HG03442 (cell line): ENCODE measurements around the gene RSPO1.
A peak's percentile ranks its signal among the peaks of the same experiment; 100 is the strongest.
"Not testable (repeated sequence)": the region's sequence is repeated elsewhere in the genome, so short reads cannot be mapped to it uniquely, and the experiment has no call there.

Experiments used
- ATAC-seq: cut with Tn5 transposase; IDR thresholded peaks from one replicate; pipeline ENCODE4 v1.9.1; 2021; ENCODE audit warnings: mild to moderate bottlenecking, moderate library complexity; ENCODE audit not compliant: unreplicated experiment

The RSPO1 gene

DNA sequence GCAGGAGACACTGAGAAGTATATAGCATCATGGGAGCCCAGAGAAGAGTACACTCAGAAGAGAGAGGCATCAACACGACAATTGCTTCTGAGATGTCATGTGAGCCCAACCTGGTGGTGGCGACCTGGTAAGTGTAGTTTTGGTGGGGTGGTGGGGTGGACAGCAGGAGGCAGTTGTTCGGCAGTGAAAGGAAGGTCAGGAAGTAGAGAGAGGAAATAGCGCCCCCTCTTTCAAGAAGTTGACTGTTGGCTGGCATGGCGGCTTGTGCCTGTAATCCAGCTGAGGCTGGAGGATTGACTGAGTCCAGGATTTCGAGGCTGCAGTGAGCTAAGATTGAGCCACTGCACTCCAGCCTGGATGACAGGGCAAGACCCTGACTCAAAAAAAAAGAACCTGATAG lies 12.6 kb downstream of the RSPO1 start:
- ATAC-seq: no peak

- no peak for ATAC-seq
These were observed 13.3 kb downstream of the RSPO1 start for GRCh38 chr1:37621326-37621870.

GRCh38 chr1:37620707-37621106 lies 14.0 kb downstream of the RSPO1 start:
- no peak for ATAC-seq

DNA sequence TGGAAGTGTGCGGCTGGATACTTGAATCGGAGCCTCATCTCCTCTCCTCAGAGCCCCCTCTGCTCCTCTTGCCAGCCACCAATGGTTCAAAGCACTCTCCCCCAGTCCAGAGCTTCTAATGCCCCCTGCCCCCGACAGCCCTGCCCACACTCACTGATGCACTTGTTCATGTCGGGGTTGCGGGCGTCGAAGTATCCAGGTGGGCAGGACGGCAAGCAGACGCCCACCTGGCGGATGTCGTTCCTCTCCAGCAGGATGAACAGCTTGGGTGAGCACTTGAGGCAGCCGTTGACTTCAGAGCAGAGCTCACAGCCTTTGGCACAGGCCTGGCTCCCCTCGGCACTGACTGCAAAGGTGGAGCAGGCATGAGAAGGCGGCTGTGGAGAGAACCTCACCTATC lies 18.4 kb downstream of the RSPO1 start:
- no peak for ATAC-seq

- no peak for ATAC-seq
These were observed 20.6 kb downstream of the RSPO1 start for GRCh38 chr1:37614105-37614504.

DNA sequence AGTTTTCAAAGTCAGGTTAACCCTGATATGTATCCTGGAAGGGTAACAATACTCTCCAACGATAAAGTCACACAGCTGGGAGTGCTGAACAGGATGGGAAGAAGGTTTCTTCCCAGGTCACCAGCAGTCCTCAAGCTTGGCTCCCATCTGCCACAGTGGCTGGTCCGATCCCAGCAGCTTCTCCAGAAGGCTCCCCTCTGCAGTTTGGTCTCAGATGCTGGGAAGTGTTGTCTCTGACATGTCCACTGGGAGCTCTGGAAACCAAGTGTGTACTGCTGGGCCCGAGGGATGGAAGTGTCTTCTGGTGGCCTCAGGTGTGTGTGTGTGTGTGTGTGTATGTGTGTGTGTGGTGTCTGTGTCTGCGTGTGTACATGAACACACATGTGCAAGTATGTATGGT lies 22.5 kb downstream of the RSPO1 start:
- ATAC-seq: no peak

DNA sequence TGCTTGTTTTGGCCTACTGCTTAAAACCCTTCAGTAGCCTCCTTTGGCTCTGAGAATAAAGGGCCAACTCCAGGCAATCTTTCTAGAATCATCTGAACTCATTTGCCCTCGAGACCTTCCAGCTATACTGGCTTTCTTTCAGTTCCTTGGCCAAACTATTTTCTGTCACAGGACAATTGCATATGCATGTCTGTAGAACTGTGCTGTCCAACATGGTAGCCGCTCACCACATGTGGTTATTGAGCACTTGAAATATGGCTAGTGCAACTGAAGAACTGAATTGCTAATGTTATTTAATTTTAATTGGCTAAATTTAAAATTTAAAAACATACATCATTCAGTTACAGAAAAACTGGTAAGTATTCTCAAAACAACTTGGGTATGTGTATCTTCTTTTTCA lies 24.7 kb downstream of the RSPO1 start:
- no peak for ATAC-seq

GRCh38 chr1:37609002-37609401 lies 25.7 kb downstream of the RSPO1 start:
- ATAC-seq: no peak

DNA sequence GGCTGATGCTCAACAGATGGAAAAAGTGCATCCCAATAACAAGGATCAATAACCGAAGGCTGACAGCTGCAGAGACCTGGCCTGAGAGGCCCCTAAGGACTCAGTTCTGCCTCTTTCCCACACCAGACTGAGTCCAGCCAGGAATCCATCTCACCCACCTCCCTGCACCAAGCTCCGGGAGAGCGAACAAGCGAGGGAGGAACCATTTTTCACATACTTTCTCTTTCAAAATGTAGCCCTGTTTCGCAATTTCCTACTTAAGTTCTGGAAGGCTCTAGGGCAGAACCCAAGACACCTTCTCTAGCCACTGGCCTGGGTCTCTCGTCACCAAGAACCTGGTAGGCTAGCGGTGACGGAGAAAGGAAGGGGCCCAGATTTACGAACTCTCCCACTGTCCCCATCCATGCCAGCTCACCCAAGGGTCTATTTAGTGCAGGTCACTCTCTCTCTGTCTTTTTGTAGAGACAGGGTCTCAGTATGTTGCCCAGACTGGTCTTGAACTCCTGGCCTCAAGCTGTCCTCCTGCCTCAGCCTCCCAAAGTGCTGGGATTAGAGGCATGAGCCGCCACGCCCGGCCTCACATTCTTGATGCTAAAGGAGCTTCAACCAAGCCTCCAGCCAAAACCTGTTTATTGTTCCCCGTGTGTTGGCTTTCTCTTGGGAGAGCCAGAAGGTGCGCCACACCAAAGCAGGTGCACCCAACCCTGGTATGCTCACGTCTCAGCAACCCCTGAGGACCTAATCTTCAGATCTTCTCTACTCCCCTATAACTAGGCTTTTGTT lies 28.0 kb downstream of the RSPO1 start:
- no peak for ATAC-seq

- ATAC-seq: no peak
These were observed 28.8 kb downstream of the RSPO1 start for GRCh38 chr1:37605806-37606474.

DNA sequence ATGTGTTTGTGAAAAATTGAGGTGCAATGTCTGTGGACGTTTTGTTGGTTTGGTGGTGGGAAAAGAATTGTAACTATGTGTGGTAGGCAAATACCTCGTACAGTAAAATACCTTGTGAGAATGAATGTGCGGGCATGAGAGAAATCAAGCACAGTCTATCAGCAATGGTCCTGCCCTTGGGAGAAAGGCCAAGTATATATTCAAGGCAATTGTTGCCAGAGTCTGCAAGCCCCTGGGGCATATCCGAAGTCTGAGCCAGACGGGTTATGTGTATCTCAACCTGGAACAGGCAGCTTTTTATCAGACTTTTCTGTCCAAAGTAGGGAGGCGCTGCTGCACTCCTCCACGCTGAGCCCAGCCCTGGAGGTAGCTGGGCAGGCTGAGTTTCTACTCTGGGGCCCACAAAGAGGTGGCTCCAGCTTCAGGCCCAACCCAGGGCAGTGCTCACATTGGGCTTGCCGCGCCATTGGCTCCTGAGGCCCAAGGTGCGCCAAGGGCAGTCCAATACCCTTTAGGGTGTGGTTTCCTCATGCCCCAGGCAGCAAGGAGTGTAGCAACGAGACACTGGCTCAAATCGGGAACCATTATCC lies 29.5 kb downstream of the RSPO1 start:
- ATAC-seq: no peak

- ATAC-seq: no peak
These were observed 31.7 kb downstream of the RSPO1 start for GRCh38 chr1:37602750-37603694.

DNA sequence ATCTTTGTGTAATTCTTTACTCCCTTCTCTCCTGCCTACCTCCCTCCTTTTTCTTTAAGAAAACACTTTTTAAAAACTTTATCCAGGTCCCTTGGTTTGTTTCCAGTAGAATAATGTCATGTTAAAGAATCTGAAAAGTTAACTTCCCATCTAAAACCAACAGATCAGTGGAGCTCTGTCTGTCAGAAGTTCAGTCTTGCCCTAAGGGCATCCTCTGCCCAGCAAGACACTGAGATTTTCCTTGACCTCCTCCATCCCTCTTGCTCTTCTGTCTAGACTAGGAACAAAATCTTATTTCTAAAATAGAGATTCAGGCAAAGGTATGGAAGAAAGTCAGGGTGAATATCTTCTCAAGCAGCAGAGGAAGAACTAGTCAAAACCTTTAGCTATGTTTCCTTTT lies 33.3 kb downstream of the RSPO1 start:
- no peak for ATAC-seq

GRCh38 chr1:37599940-37600339 lies 34.8 kb downstream of the RSPO1 start:
- ATAC-seq: no peak

DNA sequence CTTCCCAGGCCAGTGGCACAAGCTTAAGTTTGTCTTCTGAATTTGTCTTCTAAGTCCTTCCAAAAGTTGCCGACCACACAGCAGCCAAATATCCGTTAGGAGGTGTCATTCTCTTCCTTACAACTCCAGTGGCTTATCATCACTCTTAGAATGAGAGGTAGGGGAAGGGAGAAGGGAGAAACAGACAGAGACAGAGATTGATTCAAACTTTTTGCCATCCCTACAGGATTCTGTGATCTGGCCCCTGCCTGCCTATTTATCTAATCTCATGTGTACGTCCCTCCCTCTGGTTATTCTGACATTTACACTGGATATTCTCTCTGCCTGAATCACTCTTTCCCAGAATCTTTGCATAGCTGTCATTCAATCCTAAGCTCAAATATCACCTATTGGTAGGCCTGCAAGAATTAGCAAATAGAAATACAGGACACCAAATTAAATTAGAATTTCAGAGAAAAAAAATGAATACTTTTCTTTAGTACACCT lies 38.5 kb downstream of the RSPO1 start:
- no peak for ATAC-seq

- ATAC-seq: peak; percentile 95
These were observed 39.1 kb downstream of the RSPO1 start, which contains the start of gene GNL2 for GRCh38 chr1:37595440-37596181. Gene GNL2, minus strand, starts transcription at chr1:37595937. Its CDS starts 115 bp downstream, at chr1:37595822.

GRCh38 chr1:37593726-37594125 lies 41.0 kb downstream of the RSPO1 start:
- no peak for ATAC-seq

- ATAC-seq: no peak
These were observed 45.8 kb downstream of the RSPO1 start for GRCh38 chr1:37588939-37589338.

DNA sequence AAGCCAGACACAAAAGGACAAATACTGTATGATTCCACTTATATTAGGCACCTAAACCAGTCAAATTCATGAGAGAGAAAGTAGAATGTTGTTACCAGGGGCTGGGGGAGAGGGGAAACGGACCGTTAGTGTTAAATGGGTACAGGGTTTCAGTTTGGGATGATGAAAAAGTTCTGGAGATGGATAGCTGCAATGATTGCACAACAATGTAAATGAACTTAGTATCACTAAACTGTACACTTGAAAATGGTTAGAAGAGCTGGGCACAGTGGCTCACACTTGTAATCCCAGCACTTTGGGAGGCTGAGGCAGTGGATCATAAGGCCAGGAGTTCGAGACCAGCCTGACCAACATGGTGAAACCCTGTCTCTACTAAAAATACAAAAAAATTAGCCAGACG lies 50.1 kb downstream of the RSPO1 start:
- not testable (repeated sequence) for ATAC-seq

GRCh38 chr1:37575692-37576091 lies 59.0 kb downstream of the RSPO1 start:
- ATAC-seq: no peak
